ENCODE data around the gene GNAZ. TPM values are rescaled to one million over a fixed set of nuclear protein-coding genes. Genes with fewer than 3 reads are reported as not detected.

Gene GNAZ
- total RNA-seq, 1 experiment from 2014 or later, result 5.0 TPM

- no peak overlapping the region for H3K27ac Mint-ChIP-seq
- peaks cover 73% of the 10 kb centered on the region for H3K27me3 Mint-ChIP-seq (ENCODE audit: low read depth)
Observed at GRCh38 chr22:23122216-23122957, 52.1 kb downstream of the GNAZ start.

More at GRCh38 chr22:23122216-23122957, 52.1 kb downstream of the GNAZ start:
- H3K27ac ChIP-seq (ENCODE audit: insufficient read length, low read depth, low read length), result no peak overlapping the region
- H2AFZ ChIP-seq (ENCODE audit: low read length), result no peak overlapping the region
- Mint-ChIP-seq H3K36me3 (ENCODE audit: insufficient read depth in 1 of 3, low read depth in 3 of 3) (peaks cover 0 to 6% (median 0%) of the 10 kb centered on the region in 3 experiments; a peak in 3 of 7 replicates), H3K9me3 (no peaks in the 10 kb centered on the region), H3K4me3 (no peak overlapping the region), H3K4me1 (peaks cover 3 to 6% of the 10 kb centered on the region in 2 experiments; a peak in 1 of 4 replicates)
- H2BK20ac ChIP-seq (ENCODE audit: low read depth, low read length, poor library complexity, severe bottlenecking), result no peak overlapping the region
- no peak overlapping the region for H4K5ac ChIP-seq (ENCODE audit: insufficient read length, low read depth, low read length)
- no peak overlapping the region for H4K91ac ChIP-seq (ENCODE audit: insufficient read length, low read depth, low read length)
- H2BK12ac ChIP-seq (ENCODE audit: insufficient read length, low read depth, low read length), result no peak overlapping the region
- no peaks in the 10 kb centered on the region for H3K4me1 ChIP-seq (ENCODE audit: insufficient read depth, low read length)
- no peak for DNase-seq
- no peak overlapping the region for H2BK120ac ChIP-seq (ENCODE audit: low read depth, low read length, poor library complexity, severe bottlenecking)
- H3K23ac ChIP-seq (ENCODE audit: insufficient read length, low read depth, low read length), result no peak overlapping the region
- no peak overlapping the region for H3K4me2 ChIP-seq (ENCODE audit: insufficient read depth, insufficient read length, low read length)
- no peak for TF ChIP-seq CTCF (conservative IDR thresholded peaks at IDR 0.05)
- no peaks in the 10 kb centered on the region; the same call in 1 of the 2 replicates for H3K27me3 ChIP-seq (ENCODE audit: insufficient read depth, low read length)
- no peaks in the 10 kb centered on the region for H4K20me1 ChIP-seq (ENCODE audit: control insufficient read depth, insufficient read depth, insufficient read length)
- no peak overlapping the region for H3K18ac ChIP-seq (ENCODE audit: insufficient read length, low read depth, low read length)
- WGBS (ENCODE audit: extremely low coverage, insufficient read length, low lambda C conversion rate), result no CpG with 5 or more reads among the region's 13 CpGs
- no peak overlapping the region for H2BK5ac ChIP-seq (ENCODE audit: insufficient read length, low read length)
- no peak overlapping the region for H3K14ac ChIP-seq (ENCODE audit: insufficient read depth, low read length)
- no peak overlapping the region for H3K9ac ChIP-seq (ENCODE audit: extremely low read depth, insufficient read length, low read length)
- no peak overlapping the region for H3T11ph ChIP-seq (ENCODE audit: low read length)
- no peaks in the 10 kb centered on the region for H3K79me2 ChIP-seq (ENCODE audit: insufficient read depth, low read length)
- no peak overlapping the region for H3K56ac ChIP-seq (ENCODE audit: insufficient read length, low read depth, low read length)
- H3K23me2 ChIP-seq (ENCODE audit: insufficient read length, low read depth, low read length, poor library complexity, severe bottlenecking), result no peaks in the 10 kb centered on the region
- H3K9me3 ChIP-seq (ENCODE audit: control insufficient read depth, low read depth, low read length), result no peaks in the 10 kb centered on the region
- H2AK5ac ChIP-seq (ENCODE audit: insufficient read length, low read length), result no peak overlapping the region
- H3K79me1 ChIP-seq (ENCODE audit: insufficient read depth, low read depth, low read length, poor library complexity, severe bottlenecking), result no peaks in the 10 kb centered on the region
- H3K4ac ChIP-seq (ENCODE audit: low read depth, low read length), result no peak overlapping the region
- H2BK15ac ChIP-seq (ENCODE audit: low read depth, low read length), result no peak overlapping the region
- no peak overlapping the region for H4K8ac ChIP-seq (replicated peaks; ENCODE audit: insufficient read length, low read depth, low read length)
